H9 (cell line): ENCODE data around the gene HTRA1. TPM values are rescaled to one million over a fixed set of nuclear protein-coding genes. Genes with fewer than 3 reads are reported as not detected.
A peak's percentile ranks its signal among the peaks of the same experiment; 100 is the strongest.

Experiments
- DNase-seq: peaks from one replicate; pipeline ENCODE4 v3.0.0-alpha.2; 2017
- H2AFZ ChIP-seq: one replicate; pipeline ENCODE4 v1.6.1; 2013; ENCODE audit warnings: mild to moderate bottlenecking, low read length, control low read depth, moderate library complexity
- H2AK5ac ChIP-seq: 2 replicates; pipeline ENCODE4 v1.6.1; 2013; ENCODE audit warnings: low read length, control low read depth, mixed read lengths; ENCODE audit not compliant: insufficient read length
- H2BK120ac ChIP-seq: one replicate; pipeline ENCODE4 v1.6.1; 2013; ENCODE audit warnings: low read depth, mild to moderate bottlenecking, low read length, control low read depth, inconsistent platforms; ENCODE audit not compliant: poor library complexity, severe bottlenecking
- H2BK12ac ChIP-seq: 2 replicates; pipeline ENCODE4 v1.6.1; 2013; ENCODE audit warnings: low read length, control low read depth, mixed read lengths, low read depth; ENCODE audit not compliant: insufficient read length
- H2BK15ac ChIP-seq: 2 replicates; pipeline ENCODE4 v1.6.1; 2013; ENCODE audit warnings: low read depth, low read length, control low read depth
- H2BK20ac ChIP-seq: one replicate; pipeline ENCODE4 v1.6.1; 2013; ENCODE audit warnings: low read depth, mild to moderate bottlenecking, low read length, control low read depth, inconsistent platforms; ENCODE audit not compliant: poor library complexity, severe bottlenecking
- H2BK5ac ChIP-seq: 2 replicates; pipeline ENCODE4 v1.6.1; 2013; ENCODE audit warnings: low read length, control low read depth, mixed read lengths; ENCODE audit not compliant: insufficient read length
- H3K14ac ChIP-seq: 2 replicates; pipeline ENCODE4 v1.6.1; 2013; ENCODE audit warnings: low read length, control low read depth; ENCODE audit not compliant: insufficient read depth
- H3K18ac ChIP-seq: 2 replicates; pipeline ENCODE4 v1.6.1; 2013; ENCODE audit warnings: low read depth, mild to moderate bottlenecking, mixed read lengths, low read length, control low read depth; ENCODE audit not compliant: insufficient read length
- H3K23ac ChIP-seq: 2 replicates; pipeline ENCODE4 v1.6.1; 2013; ENCODE audit warnings: low read length, control low read depth, mixed read lengths, low read depth; ENCODE audit not compliant: insufficient read length
- H3K23me2 ChIP-seq: 2 replicates; pipeline ENCODE4 v1.6.1; 2013; ENCODE audit warnings: low read depth, mild to moderate bottlenecking, mixed read lengths, low read length, control low read depth; ENCODE audit not compliant: insufficient read length, poor library complexity, severe bottlenecking
- H3K27ac ChIP-seq: 2 replicates; pipeline ENCODE4 v1.5.1; 2013; ENCODE audit warnings: low read length, control low read depth, mixed read lengths, low read depth; ENCODE audit not compliant: insufficient read length
- H3K27me3 ChIP-seq: 2 replicates; pipeline ENCODE4 v1.6.1; 2013; ENCODE audit warnings: low read length, control low read depth, inconsistent platforms; ENCODE audit not compliant: insufficient read depth
- H3K4ac ChIP-seq: 2 replicates; pipeline ENCODE4 v1.6.1; 2013; ENCODE audit warnings: low read depth, mild to moderate bottlenecking, control low read depth, inconsistent platforms, low read length, moderate library complexity
- H3K4me1 ChIP-seq: 2 replicates; pipeline ENCODE4 v1.6.1; 2013; ENCODE audit warnings: low read length, control low read depth, inconsistent platforms; ENCODE audit not compliant: insufficient read depth
- H3K4me2 ChIP-seq: 2 replicates; pipeline ENCODE4 v1.6.1; 2013; ENCODE audit warnings: low read length, control low read depth, mixed read lengths; ENCODE audit not compliant: insufficient read length, insufficient read depth
- H3K56ac ChIP-seq: 2 replicates; pipeline ENCODE4 v1.6.1; 2013; ENCODE audit warnings: low read depth, mild to moderate bottlenecking, mixed read lengths, low read length, control low read depth; ENCODE audit not compliant: insufficient read length
- H3K79me1 ChIP-seq: 2 replicates; pipeline ENCODE4 v1.6.1; 2013; ENCODE audit warnings: low read depth, mild to moderate bottlenecking, moderate library complexity, low read length, control low read depth, inconsistent platforms; ENCODE audit not compliant: insufficient read depth, poor library complexity, severe bottlenecking
- H3K79me2 ChIP-seq: 2 replicates; pipeline ENCODE4 v1.6.1; 2013; ENCODE audit warnings: low read length, control low read depth, inconsistent platforms; ENCODE audit not compliant: insufficient read depth
- H3K9ac ChIP-seq: 2 replicates; pipeline ENCODE4 v1.6.1; 2013; ENCODE audit warnings: low read length, control low read depth, mixed read lengths; ENCODE audit not compliant: insufficient read length; ENCODE audit errors: extremely low read depth
- H3K9me3 ChIP-seq: one replicate; pipeline ENCODE4 v1.6.1; 2013; ENCODE audit warnings: low read depth, low read length, inconsistent platforms; ENCODE audit not compliant: control insufficient read depth
- H3T11ph ChIP-seq: one replicate; pipeline ENCODE4 v1.6.1; 2013; ENCODE audit warnings: mild to moderate bottlenecking, low read length, control low read depth, inconsistent platforms
- H4K20me1 ChIP-seq: one replicate; pipeline ENCODE4 v1.6.1; 2013; ENCODE audit not compliant: control insufficient read depth, insufficient read length, insufficient read depth
- H4K5ac ChIP-seq: 2 replicates; pipeline ENCODE4 v1.6.1; 2013; ENCODE audit warnings: low read depth, mild to moderate bottlenecking, mixed read lengths, low read length, control low read depth; ENCODE audit not compliant: insufficient read length
- H4K8ac ChIP-seq: replicated peaks from 2 replicates; pipeline ENCODE4 v1.6.1; 2013; ENCODE audit warnings: low read length, control low read depth, mixed read lengths, low read depth; ENCODE audit not compliant: insufficient read length
- H4K91ac ChIP-seq: 2 replicates; pipeline ENCODE4 v1.6.1; 2013; ENCODE audit warnings: low read depth, mild to moderate bottlenecking, moderate library complexity, mixed read lengths, low read length, control low read depth; ENCODE audit not compliant: insufficient read length
- H3K27ac Mint-ChIP-seq, 3 experiments: 2 replicates in 2 of 3; 3 replicates in 1 of 3; pipeline ENCODE4 v1.8.0; 2020 to 2021; ENCODE audit warnings: mixed read lengths in 3 of 3, mild to moderate bottlenecking in 1 of 3, moderate library complexity in 1 of 3
- H3K27me3 Mint-ChIP-seq: 2 replicates; pipeline ENCODE4 v1.8.0; 2021; ENCODE audit warnings: low read depth, mild to moderate bottlenecking, moderate library complexity, mixed read lengths
- H3K36me3 Mint-ChIP-seq, 3 experiments: 2 replicates in 2 of 3; 3 replicates in 1 of 3; pipeline ENCODE4 v1.8.0; 2020 to 2021; ENCODE audit warnings: low read depth in 3 of 3, mixed read lengths in 3 of 3; ENCODE audit not compliant: insufficient read depth in 1 of 3
- H3K4me1 Mint-ChIP-seq, 2 experiments: 2 replicates each; pipeline ENCODE4 v1.8.0; 2020; ENCODE audit warnings: mixed read lengths in 2 of 2
- H3K4me3 Mint-ChIP-seq, 2 experiments: 2 replicates in 1 of 2; 3 replicates in 1 of 2; pipeline ENCODE4 v1.8.0; 2020 to 2021; ENCODE audit warnings: mild to moderate bottlenecking in 2 of 2, mixed read lengths in 2 of 2, moderate library complexity in 1 of 2
- H3K9me3 Mint-ChIP-seq, 2 experiments: 2 replicates in 1 of 2; 3 replicates in 1 of 2; pipeline ENCODE4 v1.8.0; 2020; ENCODE audit warnings: mild to moderate bottlenecking in 2 of 2, mixed read lengths in 2 of 2, moderate library complexity in 1 of 2
- WGBS: extraction: QIAGEN DNeasy Blood & Tissue Kit; methylation state at CpG from one replicate; pipeline ENCODE4 v1.1.7; 2013; ENCODE audit warnings: missing lambda C conversion rate, low lambda C conversion rate, mixed read lengths; ENCODE audit not compliant: insufficient read length; ENCODE audit errors: extremely low coverage; 5-methylcytosine and 5-hydroxymethylcytosine counted together
- total RNA-seq: library from RNA; stranded (reverse); gene quantifications from 2 replicates; pipeline ENCODE4 v1.2.1, GENCODE V29; 2021
- TF ChIP-seq, protein P1 (sequence below): fragments of 200-600 bp; sonication (generic); conservative IDR thresholded peaks from 3 replicates; pipeline ENCODE4 v1.8.0; 2021; ENCODE audit warnings: antibody characterized with exemption, mild to moderate bottlenecking

Gene HTRA1
- total RNA-seq, 1 experiment from 2014 or later = 11.1 TPM

DNA sequence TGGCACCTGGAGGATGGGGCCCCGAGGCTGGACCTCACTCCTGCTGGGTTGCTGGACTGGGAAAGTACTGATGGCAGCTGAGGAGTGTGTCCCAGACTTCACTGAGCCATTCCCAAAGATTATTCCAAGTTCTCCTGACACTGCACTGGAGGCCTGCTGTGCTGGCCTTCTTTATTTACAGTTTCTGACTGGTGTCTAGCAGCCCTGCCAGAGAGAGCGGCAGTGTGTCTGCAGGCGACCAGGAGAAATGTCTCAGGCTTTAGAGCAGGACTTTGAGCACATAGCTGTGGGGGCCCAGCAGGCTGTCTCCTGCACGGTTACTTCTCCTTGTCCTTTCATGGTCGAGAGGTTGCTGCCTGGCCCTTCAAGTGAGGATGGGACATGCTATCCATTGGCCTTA is 16.1 kb downstream of the HTRA1 start:
- no peak for DNase-seq
- Histone ChIP-seq H2BK5ac (no peak overlapping the region), H4K20me1 (no peaks in the 10 kb centered on the region), H2BK20ac (no peak overlapping the region), H3K23me2 (no peaks in the 10 kb centered on the region), H3K18ac (no peak overlapping the region), H4K8ac (no peak overlapping the region), H3K79me1 (no peaks in the 10 kb centered on the region), H3K56ac (no peak overlapping the region), H2AK5ac (no peak overlapping the region), H3K9me3 (peaks cover 8% of the 10 kb centered on the region), H2BK12ac (no peak overlapping the region), H2BK120ac (no peak overlapping the region), H4K5ac (no peak overlapping the region), H3T11ph (no peak overlapping the region), H3K23ac (no peak overlapping the region), H2BK15ac (no peak overlapping the region), H4K91ac (no peak overlapping the region), H3K27ac (no peak overlapping the region), H3K9ac (no peak overlapping the region), H3K4ac (no peak overlapping the region), H3K4me2 (no peak overlapping the region), H3K79me2 (no peaks in the 10 kb centered on the region), H3K14ac (no peak overlapping the region), H2AFZ (no peak overlapping the region), H3K27me3 (no peaks in the 10 kb centered on the region), H3K4me1 (peaks cover 11% of the 10 kb centered on the region)
- Mint-ChIP-seq H3K9me3 (peaks cover 10 to 12% of the 10 kb centered on the region in 2 experiments), H3K4me1 (peaks cover 49 to 55% of the 10 kb centered on the region in 2 experiments), H3K27me3 (peaks cover 3% of the 10 kb centered on the region), H3K36me3 (peaks cover 6 to 10% (median 6%) of the 10 kb centered on the region in 3 experiments; a peak in 6 of 7 replicates), H3K27ac (peak overlapping the region in 1 of 3 experiments; percentile 79; a peak in 1 of 7 replicates), H3K4me3 (peak overlapping the region in 1 of 2 experiments; percentile 17; a peak in 2 of 5 replicates)
- TF ChIP-seq, protein P1, sequence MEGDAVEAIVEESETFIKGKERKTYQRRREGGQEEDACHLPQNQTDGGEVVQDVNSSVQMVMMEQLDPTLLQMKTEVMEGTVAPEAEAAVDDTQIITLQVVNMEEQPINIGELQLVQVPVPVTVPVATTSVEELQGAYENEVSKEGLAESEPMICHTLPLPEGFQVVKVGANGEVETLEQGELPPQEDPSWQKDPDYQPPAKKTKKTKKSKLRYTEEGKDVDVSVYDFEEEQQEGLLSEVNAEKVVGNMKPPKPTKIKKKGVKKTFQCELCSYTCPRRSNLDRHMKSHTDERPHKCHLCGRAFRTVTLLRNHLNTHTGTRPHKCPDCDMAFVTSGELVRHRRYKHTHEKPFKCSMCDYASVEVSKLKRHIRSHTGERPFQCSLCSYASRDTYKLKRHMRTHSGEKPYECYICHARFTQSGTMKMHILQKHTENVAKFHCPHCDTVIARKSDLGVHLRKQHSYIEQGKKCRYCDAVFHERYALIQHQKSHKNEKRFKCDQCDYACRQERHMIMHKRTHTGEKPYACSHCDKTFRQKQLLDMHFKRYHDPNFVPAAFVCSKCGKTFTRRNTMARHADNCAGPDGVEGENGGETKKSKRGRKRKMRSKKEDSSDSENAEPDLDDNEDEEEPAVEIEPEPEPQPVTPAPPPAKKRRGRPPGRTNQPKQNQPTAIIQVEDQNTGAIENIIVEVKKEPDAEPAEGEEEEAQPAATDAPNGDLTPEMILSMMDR = no peak
- no CpG with 5 or more reads among the region's 5 CpGs for WGBS
